IPS-15b (cell line): Measurements from ENCODE around the gene CCDC17.

Experiments
- H3K27me3 ChIP-seq: one replicate; pipeline ENCODE4 v1.6.1; 2013; ENCODE audit warnings: low read length; ENCODE audit not compliant: control insufficient read depth, insufficient read depth
- H3K36me3 ChIP-seq: one replicate; pipeline ENCODE4 v1.6.1; 2013; ENCODE audit warnings: low read length; ENCODE audit not compliant: control insufficient read depth, insufficient read depth
- H3K4me1 ChIP-seq: one replicate; pipeline ENCODE4 v1.6.1; 2013; ENCODE audit warnings: mild to moderate bottlenecking, low read length; ENCODE audit not compliant: control insufficient read depth, insufficient read depth
- H3K4me3 ChIP-seq: one replicate; pipeline ENCODE4 v1.5.1; 2013; ENCODE audit warnings: low read depth, low read length
- H3K9ac ChIP-seq: one replicate; pipeline ENCODE4 v1.6.1; 2013; ENCODE audit warnings: low read depth, mild to moderate bottlenecking, low read length
- H3K9me3 ChIP-seq: one replicate; pipeline ENCODE4 v1.6.1; 2013; ENCODE audit warnings: mild to moderate bottlenecking, low read length; ENCODE audit not compliant: control insufficient read depth, insufficient read depth

CCDC17 gene

DNA sequence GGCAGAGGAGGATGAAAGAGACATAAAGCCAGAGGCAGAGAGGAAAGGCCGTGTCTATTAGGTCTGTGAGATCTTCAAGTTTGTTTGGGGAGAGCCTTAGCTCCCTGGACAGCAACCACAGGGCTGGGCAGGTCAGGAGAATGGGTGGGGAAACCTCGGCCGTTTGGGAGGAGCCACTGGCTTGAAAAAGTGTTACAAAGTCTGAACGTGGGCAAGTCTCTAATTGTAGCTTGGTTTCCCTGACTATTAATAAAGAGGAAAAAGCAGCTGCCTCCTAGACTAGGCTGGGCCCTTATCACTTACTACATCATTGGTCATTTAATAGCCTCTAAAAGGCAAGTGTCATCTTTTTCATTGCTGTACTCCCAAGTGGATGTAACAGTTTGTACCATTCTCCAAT, at the start of gene CCDC17:
Gene CCDC17, minus strand, starts transcription at position 83 of the 400 bp plus-strand sequence. CDS start 145 bp downstream, outside the sequence.
- Histone ChIP-seq H3K27me3 (no peaks in the 10 kb centered on the region), H3K36me3 (peaks cover 22% of the 10 kb centered on the region), H3K9me3 (no peaks in the 10 kb centered on the region), H3K4me3 (no peak within 1 kb of the TSS), H3K4me1 (no peaks in the 10 kb centered on the region), H3K9ac (peak within 1 kb of the TSS; percentile 4)

DNA sequence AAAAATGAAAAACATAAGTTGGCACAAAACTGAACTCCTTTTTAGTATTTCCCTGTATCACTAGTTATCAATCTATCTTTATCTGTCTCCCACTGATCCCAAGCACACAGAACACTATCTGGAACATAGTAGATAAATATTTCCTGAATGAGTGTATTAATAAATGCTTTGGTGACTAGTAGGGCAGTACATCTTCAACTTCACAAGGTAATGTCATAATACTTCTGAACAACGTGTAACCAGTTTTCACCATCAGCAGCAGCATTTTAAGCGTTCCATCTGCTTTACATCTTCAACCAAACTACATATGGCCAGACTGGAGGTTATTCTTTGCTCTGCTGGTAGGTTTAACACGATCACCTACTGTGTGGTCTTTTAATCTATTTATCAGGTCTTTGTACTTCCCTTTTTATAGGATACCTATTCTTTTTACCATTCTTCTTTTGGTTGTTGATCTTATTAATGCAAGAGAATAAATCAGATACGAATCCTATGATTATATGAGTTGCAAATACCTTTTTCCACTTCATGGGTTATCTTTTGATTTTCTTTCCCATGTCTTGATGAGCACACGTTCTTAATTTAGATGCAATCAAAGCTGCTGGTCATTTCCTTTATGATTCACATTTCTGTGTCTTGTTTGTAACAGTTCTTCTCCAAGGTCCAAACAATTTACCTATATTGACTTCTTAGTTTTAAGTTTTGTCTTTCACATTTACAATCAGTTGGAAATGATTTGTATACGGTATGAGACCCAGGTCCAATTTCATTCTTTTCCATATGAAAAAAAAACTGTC, 46.2 kb upstream of the CCDC17 start:
- H3K9ac ChIP-seq: no peak overlapping the region
- no peaks in the 10 kb centered on the region for H3K36me3 ChIP-seq
- H3K27me3 ChIP-seq: no peaks in the 10 kb centered on the region
- peaks cover 6% of the 10 kb centered on the region for H3K4me1 ChIP-seq
- H3K9me3 ChIP-seq: no peaks in the 10 kb centered on the region
- no peak overlapping the region for H3K4me3 ChIP-seq

DNA sequence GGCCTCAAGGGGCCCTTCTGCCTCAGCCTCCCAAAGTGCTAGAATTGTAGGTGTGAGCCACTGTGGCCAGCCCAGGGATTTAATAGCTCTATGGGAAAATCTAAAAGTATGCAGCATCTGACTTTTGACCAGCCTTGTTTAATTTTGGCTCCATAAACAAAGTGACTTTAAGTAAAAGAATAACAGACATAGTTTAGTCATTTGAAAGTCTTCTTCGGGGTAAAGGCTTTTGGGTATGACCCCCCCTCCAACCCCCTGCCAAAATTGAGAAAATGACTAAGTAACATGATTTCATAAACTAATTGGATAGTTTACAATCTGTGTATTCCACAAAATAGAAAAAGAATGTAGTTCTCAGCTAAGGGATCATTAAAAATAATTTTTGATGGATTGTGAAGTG, 45.5 kb upstream of the CCDC17 start:
- Histone ChIP-seq H3K27me3 (no peaks in the 10 kb centered on the region), H3K4me1 (peaks cover 3% of the 10 kb centered on the region), H3K9ac (no peak overlapping the region), H3K4me3 (no peak overlapping the region), H3K9me3 (no peaks in the 10 kb centered on the region), H3K36me3 (no peaks in the 10 kb centered on the region)

DNA sequence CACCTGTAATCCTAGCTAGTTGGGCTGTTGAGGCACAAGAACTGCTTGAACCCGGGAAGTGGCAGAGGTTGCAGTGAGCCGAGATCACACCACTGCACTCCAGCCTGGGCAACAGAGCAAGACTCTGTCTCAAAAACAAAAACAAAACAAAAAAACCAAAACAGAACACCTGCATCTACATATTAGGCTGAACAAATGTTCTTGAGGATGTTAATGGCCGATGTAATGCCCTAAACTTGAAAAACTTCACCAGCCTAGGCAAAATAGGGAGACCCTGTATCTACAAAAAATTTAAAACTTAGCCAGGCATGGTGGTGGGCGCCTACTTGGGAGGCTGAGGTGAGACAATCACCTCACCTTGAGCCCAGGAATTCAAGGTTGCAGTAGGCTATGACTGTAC, 44.7 kb upstream of the CCDC17 start:
- Histone ChIP-seq H3K4me3 (no peak overlapping the region), H3K27me3 (no peaks in the 10 kb centered on the region), H3K4me1 (no peaks in the 10 kb centered on the region), H3K9ac (no peak overlapping the region), H3K36me3 (no peaks in the 10 kb centered on the region), H3K9me3 (no peaks in the 10 kb centered on the region)

DNA sequence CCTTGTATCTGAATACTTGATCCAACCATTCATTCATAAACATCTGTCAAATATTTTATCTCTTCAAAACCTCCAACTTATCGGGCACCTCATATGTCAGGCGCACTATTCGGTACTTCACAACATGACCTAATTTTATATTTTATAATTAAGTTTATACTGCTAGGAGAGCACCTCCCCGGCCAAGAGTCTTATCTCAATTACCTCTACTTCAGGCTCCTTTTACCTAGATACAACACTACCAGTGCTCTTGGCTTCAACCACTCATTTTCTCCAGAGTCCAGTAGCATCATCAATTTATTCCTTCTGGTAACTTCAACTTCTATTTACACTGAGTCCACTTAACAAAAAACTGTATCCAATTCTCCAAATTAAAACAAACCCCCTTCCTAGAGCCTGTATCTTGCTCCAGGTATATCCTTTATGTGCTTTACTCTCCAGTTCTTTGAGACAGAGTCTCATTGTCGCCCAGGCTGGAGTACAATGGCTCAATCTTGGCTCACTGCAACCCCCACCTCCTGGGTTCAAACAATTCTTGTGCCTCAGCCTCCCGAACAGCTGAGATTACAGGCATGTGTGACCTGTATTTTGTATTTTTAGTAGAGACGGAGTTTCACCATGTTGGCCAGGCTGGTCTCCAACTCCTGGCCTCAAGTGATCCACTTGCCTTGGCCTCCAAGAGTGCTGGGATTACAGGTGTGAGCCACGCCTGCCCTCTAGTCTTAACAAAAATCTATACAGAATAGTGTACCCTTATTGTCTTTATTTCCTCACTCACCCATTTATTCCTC, 43.7 kb upstream of the CCDC17 start:
- Histone ChIP-seq H3K36me3 (no peaks in the 10 kb centered on the region), H3K9me3 (no peaks in the 10 kb centered on the region), H3K4me3 (no peak overlapping the region), H3K4me1 (no peaks in the 10 kb centered on the region), H3K9ac (no peak overlapping the region), H3K27me3 (no peaks in the 10 kb centered on the region)

DNA sequence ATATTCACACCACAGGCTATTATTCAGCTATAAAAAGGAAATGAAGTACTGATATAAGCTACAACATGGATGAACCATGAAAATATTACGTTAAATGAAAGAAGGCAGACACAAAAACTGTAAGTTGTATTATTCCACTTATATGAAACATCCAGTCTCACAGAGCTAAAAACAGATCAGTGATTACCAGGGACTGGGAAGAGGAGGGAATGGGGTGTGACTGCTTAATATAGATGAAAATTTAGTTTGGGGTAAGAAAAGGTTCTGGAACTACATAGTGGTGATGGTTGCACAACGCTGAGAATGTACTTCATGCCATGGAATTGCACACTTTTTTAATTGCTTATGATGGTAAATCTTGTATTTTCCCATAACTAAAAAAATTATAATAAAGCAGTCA, 43.0 kb upstream of the CCDC17 start:
- Histone ChIP-seq H3K9ac (no peak overlapping the region), H3K27me3 (no peaks in the 10 kb centered on the region), H3K4me1 (no peaks in the 10 kb centered on the region), H3K36me3 (no peaks in the 10 kb centered on the region), H3K9me3 (no peaks in the 10 kb centered on the region), H3K4me3 (no peak overlapping the region)

DNA sequence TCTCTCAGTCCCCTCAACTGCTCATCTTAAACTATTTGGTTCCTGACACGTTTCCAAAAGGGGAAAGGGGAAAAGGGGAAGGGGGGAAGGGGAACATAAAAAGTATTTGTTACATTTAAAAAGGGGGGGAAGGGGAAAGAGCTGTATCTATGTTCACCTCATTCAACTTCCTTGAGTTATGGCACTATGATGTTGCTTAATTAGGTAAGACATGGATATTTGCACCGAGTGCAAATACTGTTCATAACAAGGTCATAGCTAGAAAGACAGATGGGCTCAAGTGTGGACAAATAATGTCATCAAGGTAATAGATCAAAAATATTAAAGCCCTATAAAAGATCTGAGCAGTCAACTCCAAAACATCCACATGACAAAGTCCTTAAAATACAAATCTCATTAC, 36.5 kb upstream of the CCDC17 start:
- Histone ChIP-seq H3K36me3 (peaks cover 30% of the 10 kb centered on the region), H3K4me1 (no peaks in the 10 kb centered on the region), H3K9me3 (no peaks in the 10 kb centered on the region), H3K9ac (no peak overlapping the region), H3K27me3 (no peaks in the 10 kb centered on the region), H3K4me3 (no peak overlapping the region)

DNA sequence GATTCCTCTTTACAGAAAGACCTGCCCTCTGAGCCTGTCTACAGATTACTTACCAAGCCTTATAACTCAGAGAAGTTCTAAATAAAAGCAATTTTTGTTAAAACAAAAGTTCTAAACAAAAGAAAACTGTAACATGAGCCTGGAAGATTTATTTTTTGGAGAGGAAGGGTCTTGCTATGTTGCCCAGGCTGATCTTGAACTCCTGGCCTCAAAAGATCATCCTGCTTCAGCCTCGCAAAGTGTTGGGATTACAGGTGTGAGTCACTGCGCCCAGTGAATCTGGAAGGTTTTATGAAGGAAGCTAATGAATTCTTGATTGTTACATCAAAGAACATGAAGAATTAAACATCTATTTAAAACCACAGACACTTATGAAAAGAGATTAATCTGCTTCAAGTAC, 35.4 kb upstream of the CCDC17 start:
- Histone ChIP-seq H3K36me3 (peaks cover 39% of the 10 kb centered on the region), H3K27me3 (no peaks in the 10 kb centered on the region), H3K9me3 (no peaks in the 10 kb centered on the region), H3K4me1 (no peaks in the 10 kb centered on the region), H3K4me3 (no peak overlapping the region), H3K9ac (no peak overlapping the region)

DNA sequence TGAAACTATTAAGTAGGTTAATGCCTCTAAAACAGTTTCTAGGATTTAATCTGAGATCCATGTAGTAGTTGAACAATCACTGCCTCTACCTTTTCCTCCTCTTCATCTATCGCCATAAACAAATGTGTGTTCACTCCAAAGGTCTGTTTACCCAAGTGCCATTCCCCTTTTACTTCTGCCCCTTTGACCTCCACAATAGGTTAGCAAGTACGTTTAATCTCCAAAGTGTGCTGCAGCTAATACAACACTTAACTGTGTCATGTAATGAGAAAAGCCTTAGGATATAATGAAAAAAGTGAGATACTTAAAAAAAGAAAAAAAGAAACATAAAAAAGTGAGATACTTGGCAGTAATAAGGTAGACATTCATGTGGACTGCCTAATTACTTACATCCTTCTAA, 34.3 kb upstream of the CCDC17 start:
- Histone ChIP-seq H3K27me3 (no peaks in the 10 kb centered on the region), H3K4me3 (no peak overlapping the region), H3K4me1 (no peaks in the 10 kb centered on the region), H3K9me3 (no peaks in the 10 kb centered on the region), H3K36me3 (peaks cover 40% of the 10 kb centered on the region), H3K9ac (no peak overlapping the region)

DNA sequence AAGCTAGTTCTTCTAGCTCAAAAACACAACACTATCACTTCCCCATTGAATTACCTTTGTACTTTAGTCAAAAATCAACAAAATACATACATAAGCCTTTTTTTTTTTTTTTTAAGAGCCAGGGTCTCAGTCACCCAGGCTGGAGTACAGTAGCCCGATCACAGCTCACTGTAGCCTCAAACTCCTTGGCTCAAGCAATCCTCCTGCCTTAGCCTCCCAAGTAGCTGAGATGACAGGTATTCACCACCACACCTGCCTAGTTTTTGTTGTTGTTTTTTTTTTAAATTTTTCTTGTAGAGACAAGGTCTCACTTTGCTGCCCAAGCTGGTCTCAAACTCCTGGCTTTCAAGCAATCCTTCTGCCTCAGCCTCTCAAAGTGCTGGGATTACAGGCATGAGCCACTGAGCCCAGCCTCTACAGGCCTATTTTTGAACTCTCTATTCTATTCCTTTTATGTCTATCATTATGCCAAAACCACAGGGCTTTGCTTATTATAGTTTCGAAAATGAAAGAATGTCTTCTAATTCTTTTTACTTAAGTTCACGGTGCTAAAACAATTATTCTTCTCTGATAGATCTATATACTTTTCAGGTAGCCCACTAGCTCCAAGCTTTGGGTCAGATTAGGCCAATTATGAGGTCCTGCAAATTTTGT, 32.8 kb upstream of the CCDC17 start:
- H3K36me3 ChIP-seq: peaks cover 46% of the 10 kb centered on the region

DNA sequence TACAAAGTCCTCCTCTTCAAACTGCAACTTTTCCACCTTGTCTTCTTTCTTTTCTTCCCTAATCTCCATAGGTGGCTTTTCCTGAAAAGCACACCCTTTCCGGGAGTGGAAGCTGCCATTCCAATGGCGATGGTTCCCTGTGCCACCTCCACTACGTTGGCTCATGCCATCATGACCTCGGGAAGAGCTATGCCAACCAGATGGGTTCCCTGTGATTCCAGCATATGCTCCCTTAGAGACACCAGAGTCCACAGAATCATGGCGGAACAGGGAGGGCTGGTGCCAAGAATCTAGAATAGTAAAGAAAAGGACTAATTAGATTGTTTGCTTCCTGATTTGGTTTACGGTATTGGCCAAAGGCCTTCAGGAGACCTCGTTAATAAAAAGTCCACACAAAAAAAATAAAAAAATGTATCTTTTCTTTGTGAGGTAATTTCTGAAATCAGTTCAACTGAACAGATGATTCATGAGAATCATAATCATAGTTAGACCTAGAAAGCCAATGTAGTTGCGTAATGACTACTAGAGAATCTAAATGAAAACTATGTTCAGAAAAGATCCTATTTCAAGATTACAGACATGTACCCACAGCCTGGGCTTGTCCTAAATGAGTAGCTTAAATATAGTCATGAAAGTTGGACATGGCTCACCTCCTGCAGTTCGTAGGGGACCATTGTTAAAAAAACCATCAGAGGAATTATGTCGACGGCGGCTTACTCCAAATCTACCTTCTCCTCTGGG, 30.9 kb upstream of the CCDC17 start:
- H3K4me3 ChIP-seq: no peak overlapping the region
- no peaks in the 10 kb centered on the region for H3K4me1 ChIP-seq
- no peaks in the 10 kb centered on the region for H3K27me3 ChIP-seq
- H3K9me3 ChIP-seq: no peaks in the 10 kb centered on the region
- H3K9ac ChIP-seq: no peak overlapping the region
- peaks cover 47% of the 10 kb centered on the region for H3K36me3 ChIP-seq

More for the DNA sequence above, 32.8 kb upstream of the CCDC17 start:
- no peaks in the 10 kb centered on the region for H3K27me3 ChIP-seq
- H3K9ac ChIP-seq: no peak overlapping the region
- H3K4me3 ChIP-seq: no peak overlapping the region
- no peaks in the 10 kb centered on the region for H3K4me1 ChIP-seq
- H3K9me3 ChIP-seq: no peaks in the 10 kb centered on the region
